GM12878 (cell line): ENCODE results near the gene PTS. TPM values are rescaled to one million over a fixed set of nuclear protein-coding genes. Genes with fewer than 3 reads are reported as not detected.

ENCODE experiments used
- ATAC-seq: fragments of 200-7000 bp; cut with Tn5 transposase; 3 replicates; pipeline ENCODE4 v1.9.1; 2020; ENCODE audit warnings: mild to moderate bottlenecking, moderate library complexity
- BruUV-seq: library from RNA; stranded (reverse); fragments of 400-500 nt; replicated peaks from 2 replicates; lab custom pipeline; 2021; lab: Mats Ljungman, UMichigan
- CTCF ChIA-PET: fragments of 300-600 bp; sonication (Branson Sonifier 250); formaldehyde crosslinking; extraction: SDS; loops from one replicate; lab custom pipeline; 2021; ENCODE audit warnings: inconsistent platforms; lab: Yijun Ruan, JAX
- POLR2A ChIA-PET: fragments of 350-600 bp; formaldehyde crosslinking; extraction: SDS; loops from one replicate; lab custom pipeline; 2021; ENCODE audit warnings: inconsistent platforms; lab: Charles Lee
- RAD21 ChIA-PET: fragments of 300-600 bp; sonication (Branson Sonifier 250); formaldehyde crosslinking; loops from one replicate; lab custom pipeline; 2023; ENCODE audit warnings: antibody characterized with exemption; ENCODE audit not compliant: unreplicated experiment; lab: Charles Lee
- SMC1A ChIA-PET: fragments of 300-600 bp; sonication (Branson Sonifier 250); formaldehyde crosslinking; loops from one replicate; lab custom pipeline; 2023; ENCODE audit not compliant: unreplicated experiment, uncharacterized antibody; lab: Charles Lee
- DNase-seq: peaks from one replicate; pipeline ENCODE4 v3.0.0-alpha.2; 2011; ENCODE audit warnings: low read depth, low spot score
- FAIRE-seq: peaks from 3 replicates; lab custom pipeline; 2011; peaks lifted over from hg19 to GRCh38; lab: Jason Lieb, UNC
- H2AFZ ChIP-seq: 2 replicates; pipeline ENCODE4 v1.6.0; 2011; ENCODE audit warnings: low read depth, low read length, control low read depth; ENCODE audit not compliant: control insufficient read depth
- H3K27ac ChIP-seq: 2 replicates; pipeline ENCODE4 v1.5.1; 2011; ENCODE audit warnings: control low read depth; ENCODE audit not compliant: control insufficient read depth, insufficient read depth
- H3K27me3 ChIP-seq, 2 experiments: replicated peaks in 1 of 2; 2 replicates each; pipeline versions ENCODE4 v1.6.0 to v1.6.1; 2011; ENCODE audit warnings: low read length in 1 of 2; ENCODE audit not compliant: control insufficient read depth in 2 of 2, insufficient read depth in 2 of 2
- H3K36me3 ChIP-seq, 2 experiments: 2 replicates each; pipeline ENCODE4 v1.5.1; 2011; ENCODE audit warnings: low read length in 1 of 2; ENCODE audit not compliant: control insufficient read depth in 2 of 2, insufficient read depth in 2 of 2
- H3K4me1 ChIP-seq: 2 replicates; pipeline ENCODE4 v1.6.1; 2011; ENCODE audit warnings: mild to moderate bottlenecking, low read length, moderate library complexity, mixed read lengths; ENCODE audit not compliant: control insufficient read depth, insufficient read depth
- H3K4me2 ChIP-seq: 2 replicates; pipeline ENCODE4 v1.6.0; 2011; ENCODE audit warnings: control low read depth; ENCODE audit not compliant: control insufficient read depth, insufficient read depth
- H3K4me3 ChIP-seq: fragments of 200-600 bp; sonication (generic); 2 replicates; pipeline ENCODE4 v1.5.1; 2016
- H3K79me2 ChIP-seq: 2 replicates; pipeline ENCODE4 v1.6.0; 2011; ENCODE audit warnings: low read length; ENCODE audit not compliant: control insufficient read depth, insufficient read depth
- H3K9ac ChIP-seq: 2 replicates; pipeline ENCODE4 v1.8.0; 2011; ENCODE audit warnings: low read length, control low read depth, mixed read lengths; ENCODE audit not compliant: control insufficient read depth, insufficient read depth
- H3K9me3 ChIP-seq: replicated peaks from 3 replicates; pipeline ENCODE4 v1.5.1; 2011; ENCODE audit warnings: mild to moderate bottlenecking, low read length; ENCODE audit not compliant: control insufficient read depth, insufficient read depth
- H4K20me1 ChIP-seq: 2 replicates; pipeline ENCODE4 v1.6.0; 2011; ENCODE audit not compliant: control insufficient read depth, insufficient read depth
- EP300 ChIP-seq, 2 experiments: fragments of 150-350 bp in 1 of 2; IDR thresholded peaks; 2 replicates each; pipeline ENCODE4 v1.6.1; 2011 to 2012; ENCODE audit warnings: low read depth in 2 of 2, low read length in 2 of 2, borderline replicate concordance in 1 of 2, improper control_type of control experiment in 1 of 2, inconsistent platforms in 1 of 2; ENCODE audit not compliant: control insufficient read depth in 1 of 2
- MEF2B ChIP-seq: fragments of 450-650 bp; IDR thresholded peaks from 2 replicates; pipeline ENCODE4 v1.6.1; 2018; ENCODE audit warnings: mild to moderate bottlenecking, moderate library complexity; ENCODE audit not compliant: partially characterized antibody, poor library complexity, severe bottlenecking
- POLR2AphosphoS2 ChIP-seq: IDR thresholded peaks from 2 replicates; pipeline ENCODE4 v1.6.1; 2011; ENCODE audit warnings: low read depth, mild to moderate bottlenecking, low read length, improper control_type of control experiment, moderate library complexity
- SMARCA5 ChIP-seq: fragments of 450-650 bp; IDR thresholded peaks from 2 replicates; pipeline ENCODE4 v1.6.1; 2017; ENCODE audit warnings: mild to moderate bottlenecking
- STAT3 ChIP-seq: IDR thresholded peaks from 2 replicates; pipeline ENCODE4 v1.6.1; 2011; ENCODE audit warnings: low read depth, low read length, improper control_type of control experiment
- ZNF274 ChIP-seq: IDR thresholded peaks from one replicate; pipeline ENCODE4 v1.8.0; 2011; ENCODE audit not compliant: insufficient read length, insufficient read depth
- ZSCAN29 ChIP-seq: fragments of 450-650 bp; IDR thresholded peaks from 2 replicates; pipeline ENCODE4 v1.6.1; 2017; ENCODE audit warnings: mild to moderate bottlenecking, moderate library complexity
- WGBS: methylation state at CpG from one replicate; pipeline ENCODE4 v1.1.6; 2016; ENCODE audit warnings: low lambda C conversion rate; ENCODE audit not compliant: insufficient replicate concordance, insufficient coverage; ENCODE audit errors: missing lambda C conversion rate; 5-methylcytosine and 5-hydroxymethylcytosine counted together
- in situ Hi-C: fragments of 300-500 bp; cut with MboI; formaldehyde crosslinking; loops from 9 replicates; pipeline ENCODE4 v1.14.3; 2018; ENCODE audit warnings: mixed read lengths
- intact Hi-C: fragments of 100-400 bp; cut with micrococcal nuclease; formaldehyde crosslinking; loops from one replicate; pipeline ENCODE4 v1.14.2; 2022; ENCODE audit not compliant: unreplicated experiment
- polyA plus RNA-seq, 11 experiments: library from polyadenylated mRNA; depleted of rRNA in 4 of 11; unstranded in 6 of 11; stranded (reverse) in 5 of 11; fragments of >200 nt; fragmentation: Nextera tagmentation in 4 of 11; fragmentation: Illumina TruSeq in 1 of 11; extraction: Ambion mirVana in 4 of 11; extraction: Trizol in 1 of 11; gene quantifications; 1 replicate in 1 of 11; 2 replicates in 10 of 11; pipeline versions ENCODE4 v1.2.1 to v1.2.3, GENCODE V29; 2011 to 2016; ENCODE audit warnings: inconsistent platforms in 2 of 11, missing spikeins in 2 of 11, low read depth in 1 of 11
- total RNA-seq, 4 experiments: library from RNA; depleted of rRNA in 3 of 4; stranded (reverse); fragments of >200 nt in 3 of 4; fragmentation: Illumina TruSeq in 1 of 4; extraction: Trizol in 1 of 4; gene quantifications; 2 replicates each; pipeline versions ENCODE4 v1.2.1 to v1.2.3, GENCODE V29; 2013 to 2021
- TF ChIP-seq, protein P1 (sequence below): IDR thresholded peaks from 2 replicates; pipeline ENCODE4 v1.6.1; 2012; ENCODE audit warnings: mild to moderate bottlenecking, low read depth, low read length
- TF ChIP-seq, protein P2 (sequence below): fragments of 450-650 bp; IDR thresholded peaks from 2 replicates; pipeline ENCODE4 v1.6.1; 2017; ENCODE audit warnings: mild to moderate bottlenecking, low read depth, inconsistent platforms; ENCODE audit not compliant: poor library complexity, severe bottlenecking
- TF ChIP-seq, protein P3 (sequence below): fragments of 450-650 bp; IDR thresholded peaks from 2 replicates; pipeline ENCODE4 v1.6.1; 2017; ENCODE audit warnings: antibody characterized with exemption, mild to moderate bottlenecking, moderate library complexity
- TF ChIP-seq, protein P4 (sequence below): IDR thresholded peaks from 2 replicates; pipeline ENCODE4 v1.6.1; 2011; ENCODE audit warnings: borderline replicate concordance, low read depth, mild to moderate bottlenecking, moderate library complexity, low read length; ENCODE audit not compliant: insufficient read depth, poor library complexity, severe bottlenecking
- TF ChIP-seq, protein P5 (sequence below): fragments of 450-650 bp; IDR thresholded peaks from 2 replicates; pipeline ENCODE4 v1.6.1; 2017; ENCODE audit warnings: borderline replicate concordance

The PTS gene
- total and polyA plus RNA-seq, 10 of the 15 experiments (the other 5 are each of a cell fraction or from before 2014, with no cell fraction given), result 11.7 to 47.6 (median 15.5) TPM

DNA sequence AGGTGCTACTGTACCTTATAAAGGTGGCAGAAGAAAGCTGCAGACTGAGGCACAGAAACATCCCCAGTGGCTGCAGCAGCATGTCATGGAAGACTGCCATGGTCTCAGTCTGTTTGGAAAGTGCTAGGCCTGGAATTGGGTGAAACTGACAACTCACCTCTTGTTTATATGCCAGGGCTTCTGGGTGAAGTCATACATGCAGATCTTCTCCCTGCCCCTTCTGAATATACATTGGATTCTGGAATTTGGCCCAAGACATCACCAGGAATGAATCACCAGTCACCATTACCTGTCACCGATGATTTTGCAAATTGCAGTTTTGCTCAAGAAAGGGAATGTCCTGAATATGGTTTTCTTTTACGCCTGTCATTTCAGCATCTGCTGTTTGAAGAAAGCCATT lies 34.3 kb downstream of the PTS start, which contains the start of gene PLET1:
PLET1 (minus strand) TSS at position 371 of the 400 bp plus-strand sequence; CDS start at position 100, 271 bp downstream.
- H2AFZ ChIP-seq, result no peak within 1 kb of the TSS
- no peak for DNase-seq
- CTCF ChIA-PET, result no interaction called here
- no peak for ATAC-seq
- no peaks in the 10 kb centered on the region for H3K27me3 ChIP-seq
- no peaks in the 10 kb centered on the region for H3K79me2 ChIP-seq
- SMC1A ChIA-PET, result interaction anchor here (1.4 kb wide), 1 partner anchor 19 kb away, joined by 5 read pairs; no protein-coding TSS in a partner anchor
- no peak within 1 kb of the TSS for H3K4me2 ChIP-seq
- H3K36me3 ChIP-seq, result no peaks in the 10 kb centered on the region
- H3K4me1 ChIP-seq, result no peaks in the 10 kb centered on the region
- POLR2A ChIA-PET, result no interaction called here
- BruUV-seq, result no TSS peak
- RAD21 ChIA-PET, result no interaction called here
- H4K20me1 ChIP-seq, result no peaks in the 10 kb centered on the region
- 89% methylated on average over 2 of the region's 2 CpGs for WGBS
- no peak within 1 kb of the TSS for H3K27ac ChIP-seq
- H3K9me3 ChIP-seq, result no peaks in the 10 kb centered on the region
- no peak within 1 kb of the TSS for H3K9ac ChIP-seq
- FAIRE-seq, result no peak
- H3K4me3 ChIP-seq, result no peak within 1 kb of the TSS
- in situ Hi-C loops, result no loop called here
- intact Hi-C loops, result no loop called here
- TF ChIP-seq MEF2B (no peak), ZSCAN29 (no peak), POLR2AphosphoS2 (no peak), STAT3 (no peak), EP300 (IDR thresholded peaks at IDR 0.05; ENCODE audit: borderline replicate concordance in 1 of 2, control insufficient read depth in 1 of 2, low read depth in 2 of 2, low read length in 2 of 2) (no peak), SMARCA5 (no peak), ZNF274 (no peak)
- TF ChIP-seq, protein P1, sequence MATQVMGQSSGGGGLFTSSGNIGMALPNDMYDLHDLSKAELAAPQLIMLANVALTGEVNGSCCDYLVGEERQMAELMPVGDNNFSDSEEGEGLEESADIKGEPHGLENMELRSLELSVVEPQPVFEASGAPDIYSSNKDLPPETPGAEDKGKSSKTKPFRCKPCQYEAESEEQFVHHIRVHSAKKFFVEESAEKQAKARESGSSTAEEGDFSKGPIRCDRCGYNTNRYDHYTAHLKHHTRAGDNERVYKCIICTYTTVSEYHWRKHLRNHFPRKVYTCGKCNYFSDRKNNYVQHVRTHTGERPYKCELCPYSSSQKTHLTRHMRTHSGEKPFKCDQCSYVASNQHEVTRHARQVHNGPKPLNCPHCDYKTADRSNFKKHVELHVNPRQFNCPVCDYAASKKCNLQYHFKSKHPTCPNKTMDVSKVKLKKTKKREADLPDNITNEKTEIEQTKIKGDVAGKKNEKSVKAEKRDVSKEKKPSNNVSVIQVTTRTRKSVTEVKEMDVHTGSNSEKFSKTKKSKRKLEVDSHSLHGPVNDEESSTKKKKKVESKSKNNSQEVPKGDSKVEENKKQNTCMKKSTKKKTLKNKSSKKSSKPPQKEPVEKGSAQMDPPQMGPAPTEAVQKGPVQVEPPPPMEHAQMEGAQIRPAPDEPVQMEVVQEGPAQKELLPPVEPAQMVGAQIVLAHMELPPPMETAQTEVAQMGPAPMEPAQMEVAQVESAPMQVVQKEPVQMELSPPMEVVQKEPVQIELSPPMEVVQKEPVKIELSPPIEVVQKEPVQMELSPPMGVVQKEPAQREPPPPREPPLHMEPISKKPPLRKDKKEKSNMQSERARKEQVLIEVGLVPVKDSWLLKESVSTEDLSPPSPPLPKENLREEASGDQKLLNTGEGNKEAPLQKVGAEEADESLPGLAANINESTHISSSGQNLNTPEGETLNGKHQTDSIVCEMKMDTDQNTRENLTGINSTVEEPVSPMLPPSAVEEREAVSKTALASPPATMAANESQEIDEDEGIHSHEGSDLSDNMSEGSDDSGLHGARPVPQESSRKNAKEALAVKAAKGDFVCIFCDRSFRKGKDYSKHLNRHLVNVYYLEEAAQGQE, result no peak
- TF ChIP-seq, protein P2, sequence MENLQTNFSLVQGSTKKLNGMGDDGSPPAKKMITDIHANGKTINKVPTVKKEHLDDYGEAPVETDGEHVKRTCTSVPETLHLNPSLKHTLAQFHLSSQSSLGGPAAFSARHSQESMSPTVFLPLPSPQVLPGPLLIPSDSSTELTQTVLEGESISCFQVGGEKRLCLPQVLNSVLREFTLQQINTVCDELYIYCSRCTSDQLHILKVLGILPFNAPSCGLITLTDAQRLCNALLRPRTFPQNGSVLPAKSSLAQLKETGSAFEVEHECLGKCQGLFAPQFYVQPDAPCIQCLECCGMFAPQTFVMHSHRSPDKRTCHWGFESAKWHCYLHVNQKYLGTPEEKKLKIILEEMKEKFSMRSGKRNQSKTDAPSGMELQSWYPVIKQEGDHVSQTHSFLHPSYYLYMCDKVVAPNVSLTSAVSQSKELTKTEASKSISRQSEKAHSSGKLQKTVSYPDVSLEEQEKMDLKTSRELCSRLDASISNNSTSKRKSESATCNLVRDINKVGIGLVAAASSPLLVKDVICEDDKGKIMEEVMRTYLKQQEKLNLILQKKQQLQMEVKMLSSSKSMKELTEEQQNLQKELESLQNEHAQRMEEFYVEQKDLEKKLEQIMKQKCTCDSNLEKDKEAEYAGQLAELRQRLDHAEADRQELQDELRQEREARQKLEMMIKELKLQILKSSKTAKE, result no peak
- TF ChIP-seq, protein P3, sequence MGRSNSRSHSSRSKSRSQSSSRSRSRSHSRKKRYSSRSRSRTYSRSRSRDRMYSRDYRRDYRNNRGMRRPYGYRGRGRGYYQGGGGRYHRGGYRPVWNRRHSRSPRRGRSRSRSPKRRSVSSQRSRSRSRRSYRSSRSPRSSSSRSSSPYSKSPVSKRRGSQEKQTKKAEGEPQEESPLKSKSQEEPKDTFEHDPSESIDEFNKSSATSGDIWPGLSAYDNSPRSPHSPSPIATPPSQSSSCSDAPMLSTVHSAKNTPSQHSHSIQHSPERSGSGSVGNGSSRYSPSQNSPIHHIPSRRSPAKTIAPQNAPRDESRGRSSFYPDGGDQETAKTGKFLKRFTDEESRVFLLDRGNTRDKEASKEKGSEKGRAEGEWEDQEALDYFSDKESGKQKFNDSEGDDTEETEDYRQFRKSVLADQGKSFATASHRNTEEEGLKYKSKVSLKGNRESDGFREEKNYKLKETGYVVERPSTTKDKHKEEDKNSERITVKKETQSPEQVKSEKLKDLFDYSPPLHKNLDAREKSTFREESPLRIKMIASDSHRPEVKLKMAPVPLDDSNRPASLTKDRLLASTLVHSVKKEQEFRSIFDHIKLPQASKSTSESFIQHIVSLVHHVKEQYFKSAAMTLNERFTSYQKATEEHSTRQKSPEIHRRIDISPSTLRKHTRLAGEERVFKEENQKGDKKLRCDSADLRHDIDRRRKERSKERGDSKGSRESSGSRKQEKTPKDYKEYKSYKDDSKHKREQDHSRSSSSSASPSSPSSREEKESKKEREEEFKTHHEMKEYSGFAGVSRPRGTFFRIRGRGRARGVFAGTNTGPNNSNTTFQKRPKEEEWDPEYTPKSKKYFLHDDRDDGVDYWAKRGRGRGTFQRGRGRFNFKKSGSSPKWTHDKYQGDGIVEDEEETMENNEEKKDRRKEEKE, result no peak
- TF ChIP-seq, protein P4, sequence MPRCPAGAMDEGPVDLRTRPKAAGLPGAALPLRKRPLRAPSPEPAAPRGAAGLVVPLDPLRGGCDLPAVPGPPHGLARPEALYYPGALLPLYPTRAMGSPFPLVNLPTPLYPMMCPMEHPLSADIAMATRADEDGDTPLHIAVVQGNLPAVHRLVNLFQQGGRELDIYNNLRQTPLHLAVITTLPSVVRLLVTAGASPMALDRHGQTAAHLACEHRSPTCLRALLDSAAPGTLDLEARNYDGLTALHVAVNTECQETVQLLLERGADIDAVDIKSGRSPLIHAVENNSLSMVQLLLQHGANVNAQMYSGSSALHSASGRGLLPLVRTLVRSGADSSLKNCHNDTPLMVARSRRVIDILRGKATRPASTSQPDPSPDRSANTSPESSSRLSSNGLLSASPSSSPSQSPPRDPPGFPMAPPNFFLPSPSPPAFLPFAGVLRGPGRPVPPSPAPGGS, result no peak
- TF ChIP-seq, protein P5, sequence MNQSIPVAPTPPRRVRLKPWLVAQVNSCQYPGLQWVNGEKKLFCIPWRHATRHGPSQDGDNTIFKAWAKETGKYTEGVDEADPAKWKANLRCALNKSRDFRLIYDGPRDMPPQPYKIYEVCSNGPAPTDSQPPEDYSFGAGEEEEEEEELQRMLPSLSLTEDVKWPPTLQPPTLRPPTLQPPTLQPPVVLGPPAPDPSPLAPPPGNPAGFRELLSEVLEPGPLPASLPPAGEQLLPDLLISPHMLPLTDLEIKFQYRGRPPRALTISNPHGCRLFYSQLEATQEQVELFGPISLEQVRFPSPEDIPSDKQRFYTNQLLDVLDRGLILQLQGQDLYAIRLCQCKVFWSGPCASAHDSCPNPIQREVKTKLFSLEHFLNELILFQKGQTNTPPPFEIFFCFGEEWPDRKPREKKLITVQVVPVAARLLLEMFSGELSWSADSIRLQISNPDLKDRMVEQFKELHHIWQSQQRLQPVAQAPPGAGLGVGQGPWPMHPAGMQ, result no peak
